GM12891 (cell line): ENCODE measurements around the gene CD46.

Experiments used
- DNase-seq: peaks from one replicate; pipeline ENCODE4 v3.0.0; 2011; ENCODE audit warnings: low spot score; ENCODE audit not compliant: insufficient read length
- FAIRE-seq: peaks from 2 replicates; lab custom pipeline; 2011; peaks lifted over from hg19 to GRCh38; lab: Jason Lieb, UNC
- PAX5 ChIP-seq: IDR thresholded peaks from 2 replicates; pipeline ENCODE4 v1.6.1; 2011; ENCODE audit warnings: low read length, moderate library complexity, mild to moderate bottlenecking; ENCODE audit not compliant: insufficient read depth, severe bottlenecking
- POLR2A ChIP-seq: IDR thresholded peaks from 2 replicates; pipeline ENCODE4 v1.6.1; 2011; ENCODE audit warnings: low read depth, low read length, control low read depth
- POLR2AphosphoS5 ChIP-seq: IDR thresholded peaks from 2 replicates; pipeline ENCODE4 v1.6.1; 2011; ENCODE audit warnings: low read depth, low read length, control low read depth
- POU2F2 ChIP-seq: IDR thresholded peaks from 2 replicates; pipeline ENCODE4 v1.6.1; 2011; ENCODE audit warnings: low read depth, mild to moderate bottlenecking, control low read depth, low read length, moderate library complexity
- SPI1 ChIP-seq: IDR thresholded peaks from 2 replicates; pipeline ENCODE4 v1.6.1; 2011; ENCODE audit warnings: low read depth, low read length, control low read depth
- TAF1 ChIP-seq: IDR thresholded peaks from 2 replicates; pipeline ENCODE4 v1.6.1; 2011; ENCODE audit warnings: low read depth, low read length, control low read depth

Gene CD46

GRCh38 chr1:207828485-207829158 is 76.8 kb downstream of the CD46 start:
- DNase-seq (no peak), FAIRE-seq (peak; percentile 43)
- TF ChIP-seq SPI1 (peak; percentile 69), TAF1 (no peak)

GRCh38 chr1:207829576-207829975 is 77.7 kb downstream of the CD46 start:
- FAIRE-seq (no peak), DNase-seq (no peak)
- TF ChIP-seq PAX5: no peak
- no peak for TF ChIP-seq SPI1
- TF ChIP-seq POU2F2: no peak
- no peak for TF ChIP-seq POLR2A
- TF ChIP-seq TAF1: no peak
- no peak for TF ChIP-seq POLR2AphosphoS5

GRCh38 chr1:207830788-207831187 is 78.9 kb downstream of the CD46 start:
- TF ChIP-seq PAX5: no peak
- no peak for TF ChIP-seq POLR2AphosphoS5
- no peak for TF ChIP-seq TAF1
- TF ChIP-seq POU2F2: no peak
- no peak for TF ChIP-seq SPI1
- TF ChIP-seq POLR2A: no peak
- FAIRE-seq: no peak

GRCh38 chr1:207831517-207832327 is 79.9 kb downstream of the CD46 start:
- TF ChIP-seq POU2F2 (peak; percentile 55; the same call in 1 of the 2 replicates), PAX5 (no peak), SPI1 (peak; percentile 56; the same call in 1 of the 2 replicates), TAF1 (peak; percentile 57; the same call in 1 of the 2 replicates), POLR2A (peak; percentile 35; the same call in 1 of the 2 replicates), POLR2AphosphoS5 (no peak)
- DNase-seq (no peak), FAIRE-seq (peak; percentile 91)

More at GRCh38 chr1:207830788-207831187, 78.9 kb downstream of the CD46 start:
- DNase-seq: no peak

- FAIRE-seq: no peak
- DNase-seq: no peak
- TF ChIP-seq POLR2A (no peak), PAX5 (no peak), POU2F2 (no peak), TAF1 (no peak), POLR2AphosphoS5 (no peak), SPI1 (no peak)
Measured at GRCh38 chr1:207832796-207833195, 80.9 kb downstream of the CD46 start.

GRCh38 chr1:207833381-207833780 is 81.5 kb downstream of the CD46 start:
- DNase-seq (no peak), FAIRE-seq (no peak)
- TF ChIP-seq SPI1 (peak; percentile 30; the same call in 1 of the 2 replicates), POLR2A (no peak), POU2F2 (no peak)

GRCh38 chr1:207833956-207834660 is 82.3 kb downstream of the CD46 start:
- DNase-seq (no peak), FAIRE-seq (peak; percentile 28)
- TF ChIP-seq POLR2AphosphoS5 (no peak), POLR2A (no peak), TAF1 (no peak), PAX5 (no peak), POU2F2 (no peak), SPI1 (no peak)

- FAIRE-seq: no peak
- TF ChIP-seq POLR2A: no peak
- TF ChIP-seq TAF1: no peak
- no peak for TF ChIP-seq POU2F2
- TF ChIP-seq POLR2AphosphoS5: no peak
- no peak for TF ChIP-seq SPI1
- no peak for TF ChIP-seq PAX5
- no peak for DNase-seq
Measured at GRCh38 chr1:207835958-207836357, 84.1 kb downstream of the CD46 start.

GRCh38 chr1:207836591-207837347 is 84.9 kb downstream of the CD46 start:
- DNase-seq (no peak), FAIRE-seq (no peak)
- TF ChIP-seq POLR2AphosphoS5 (no peak), POU2F2 (no peak), TAF1 (no peak), POLR2A (no peak), PAX5 (no peak), SPI1 (no peak)
